ENCODE measurements around the gene TENT4A.
A peak's percentile ranks its signal among the peaks of the same experiment; 100 is the strongest.
"Not testable (repeated sequence)": the region's sequence is repeated elsewhere in the genome, so short reads cannot be mapped to it uniquely, and the experiment has no call there.

Gene TENT4A

GRCh38 chr5:6713274-6714225 lies at the start of gene TENT4A:
Gene TENT4A (plus strand): TSS chr5:6713432. CDS start chr5:6713984, 552 bp downstream.
- no peak for DNase-seq

GRCh38 chr5:6666762-6667161 lies 46.5 kb upstream of the TENT4A start:
- no peak for DNase-seq

GRCh38 chr5:6667648-6668047 lies 45.6 kb upstream of the TENT4A start:
- DNase-seq, result no peak

DNA sequence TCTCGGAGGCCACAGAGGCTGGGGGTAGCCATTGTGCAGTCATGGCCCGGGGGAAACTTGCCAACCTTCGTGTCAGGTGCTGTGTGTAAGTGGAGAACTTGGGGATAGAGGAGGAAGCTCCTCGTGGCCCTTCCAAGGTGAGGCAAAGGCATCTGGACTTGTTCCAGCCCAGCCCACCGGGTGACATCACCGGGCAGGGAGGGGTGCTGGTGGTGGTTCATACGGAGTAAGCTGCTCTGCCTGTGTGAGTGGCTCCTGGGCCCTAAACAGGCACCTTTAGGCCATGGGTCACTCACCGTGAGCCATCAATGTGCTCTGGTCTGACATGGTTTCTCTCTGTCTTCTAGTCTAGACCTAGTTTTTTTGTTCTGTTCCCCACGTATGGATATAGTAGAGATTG lies 44.5 kb upstream of the TENT4A start:
- DNase-seq, result not testable (repeated sequence)

DNA sequence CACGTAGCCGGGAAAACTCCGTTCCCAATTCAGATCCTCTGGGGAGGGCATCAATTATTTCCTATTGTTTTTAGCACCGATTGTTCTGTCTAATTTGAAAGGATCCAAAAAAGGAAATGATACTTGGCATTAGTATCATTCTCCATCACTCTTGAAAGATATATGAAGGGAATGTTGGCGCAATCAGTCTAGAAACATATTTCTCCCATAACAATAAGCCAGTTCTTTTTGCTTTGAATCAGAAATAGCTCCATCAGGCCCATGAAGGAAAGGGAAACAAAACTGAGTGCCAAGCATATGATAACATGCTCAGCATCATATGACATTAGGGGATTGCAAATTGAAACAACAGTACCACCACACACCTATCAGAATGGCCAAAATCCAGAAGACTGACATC lies 40.2 kb upstream of the TENT4A start:
- no peak for DNase-seq

DNA sequence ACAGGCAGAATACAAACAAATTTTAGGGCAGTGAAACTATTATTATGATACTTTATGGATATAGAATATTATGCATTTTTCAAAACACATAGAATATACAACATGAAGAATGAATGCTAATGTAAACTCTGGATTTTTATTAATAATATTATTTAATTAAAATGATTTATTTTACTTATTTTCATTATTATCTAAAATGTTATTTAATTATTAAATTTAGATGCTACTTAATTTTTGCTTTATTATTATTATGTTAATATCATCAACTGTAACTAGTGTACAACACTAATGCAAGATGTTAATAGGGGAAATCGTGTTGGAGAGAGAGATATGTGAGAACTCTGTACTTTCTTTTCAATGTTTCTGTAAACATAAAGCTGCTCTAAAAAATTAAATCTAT lies 39.3 kb upstream of the TENT4A start:
- no peak for DNase-seq

DNA sequence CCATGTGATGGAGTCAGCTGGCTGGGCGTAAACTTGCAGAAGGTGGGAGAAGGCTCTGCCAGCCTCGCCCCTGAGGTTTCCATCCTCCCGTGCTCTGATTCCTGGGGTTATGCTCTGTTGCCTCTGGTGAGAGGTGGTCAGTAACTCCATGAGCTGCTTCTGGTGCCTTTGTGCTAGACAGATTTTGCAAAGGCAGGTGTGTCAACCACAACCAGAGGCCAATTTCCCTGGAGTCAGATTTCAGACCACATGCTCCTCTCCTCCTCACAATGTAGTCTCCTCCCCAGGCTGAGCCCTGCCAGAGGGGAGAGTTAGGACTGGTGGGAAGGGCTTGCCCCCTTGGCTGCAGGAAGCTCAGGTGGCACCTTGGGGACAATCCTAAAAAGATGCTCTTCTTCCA lies 38.8 kb upstream of the TENT4A start:
- peak; percentile 48 for DNase-seq

- no peak for DNase-seq
Measured at GRCh38 chr5:6674886-6675285, 38.3 kb upstream of the TENT4A start.

DNA sequence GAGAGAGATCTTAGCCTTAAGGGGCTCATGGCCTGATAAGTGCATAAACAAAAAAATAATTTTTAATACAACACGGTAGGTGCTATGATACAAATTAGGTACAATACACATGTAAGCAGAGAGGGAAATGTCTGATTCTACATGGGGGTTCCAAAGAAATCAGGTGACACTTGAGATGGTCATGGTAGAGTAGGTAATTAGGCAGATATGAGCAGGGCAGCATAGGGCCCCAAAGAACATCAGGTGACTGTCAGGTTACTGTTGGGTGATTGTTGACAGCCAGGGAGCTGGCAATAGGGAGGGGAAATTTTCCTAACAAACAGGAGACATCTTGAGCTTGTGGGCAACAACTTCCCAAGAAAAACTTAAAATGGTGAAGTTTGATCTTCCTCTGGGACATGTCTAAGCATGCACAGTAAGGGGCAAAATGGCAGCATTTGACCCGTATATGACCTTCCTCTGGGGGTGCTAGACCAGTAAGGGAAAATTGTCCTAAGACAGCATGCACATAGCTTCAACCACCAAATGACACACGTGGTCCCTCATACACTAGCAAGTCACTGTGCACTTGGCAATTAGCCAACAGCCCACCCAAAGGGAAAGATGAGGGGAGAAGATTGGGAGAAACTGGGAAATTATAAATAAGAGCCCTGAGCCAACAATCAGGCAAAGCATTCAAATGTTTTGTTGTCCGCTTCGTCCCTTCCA lies 37.3 kb upstream of the TENT4A start:
- no peak for DNase-seq

DNA sequence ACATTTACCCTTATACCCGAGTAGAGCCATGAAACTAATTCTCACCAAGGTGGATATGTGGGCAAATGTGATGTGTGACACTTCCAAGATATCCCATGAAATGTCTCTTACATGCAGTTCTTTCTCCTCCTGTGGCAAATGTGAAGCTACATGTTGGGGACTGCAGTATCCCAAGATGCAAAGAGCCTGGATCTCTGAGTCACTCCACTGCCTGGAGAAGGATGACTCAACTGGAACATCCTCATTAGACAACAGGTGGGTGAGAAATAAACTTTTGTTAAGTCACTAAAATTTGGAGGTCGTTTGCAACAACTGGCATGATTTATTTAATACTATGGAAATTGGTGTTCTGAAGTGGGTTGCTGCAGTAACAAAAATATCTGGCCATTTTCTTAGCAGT lies 36.5 kb upstream of the TENT4A start:
- no peak for DNase-seq

GRCh38 chr5:6678385-6678784 lies 34.8 kb upstream of the TENT4A start:
- DNase-seq, result no peak

DNA sequence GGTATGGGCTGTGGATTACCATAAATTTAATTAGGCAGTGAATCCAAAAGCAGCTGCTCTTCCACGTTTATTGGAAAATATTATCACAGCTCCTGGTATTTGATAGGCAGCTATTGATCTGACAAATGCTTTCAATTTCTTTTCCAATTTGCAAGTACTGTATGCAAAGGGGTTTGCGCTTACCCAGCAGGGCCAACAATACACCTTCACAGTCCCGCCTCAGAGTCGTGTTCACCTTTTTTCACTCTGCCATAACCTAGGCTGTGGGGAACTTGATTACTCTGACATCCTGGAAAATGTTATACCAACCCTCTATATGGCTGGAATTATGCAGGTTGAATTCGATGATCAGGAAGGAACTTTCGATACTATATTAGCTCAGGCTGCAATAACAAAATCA lies 32.3 kb upstream of the TENT4A start:
- DNase-seq, result no peak

- DNase-seq, result no peak
Measured at GRCh38 chr5:6681682-6682081, 31.6 kb upstream of the TENT4A start.

DNA sequence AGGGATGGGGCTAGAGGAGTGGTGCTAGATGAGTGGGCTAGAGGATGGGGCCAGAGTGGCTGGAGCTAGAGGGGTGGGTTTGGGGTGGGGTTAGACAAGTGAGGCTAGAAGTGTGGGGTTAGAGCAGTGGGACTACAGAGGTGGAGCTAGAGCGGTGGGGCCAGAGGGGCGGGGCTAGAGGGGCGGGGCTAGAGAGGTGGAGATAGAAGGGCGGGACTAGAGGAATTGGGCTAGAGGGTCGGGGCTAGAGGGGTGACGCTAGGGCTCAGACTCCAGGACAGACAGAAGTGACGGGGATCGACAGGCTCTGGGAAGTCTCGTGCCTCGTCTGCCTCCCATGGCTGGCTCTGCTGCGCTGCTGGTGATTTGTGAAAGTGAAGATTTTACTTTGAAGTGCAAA lies 31.0 kb upstream of the TENT4A start:
- DNase-seq, result no peak

DNA sequence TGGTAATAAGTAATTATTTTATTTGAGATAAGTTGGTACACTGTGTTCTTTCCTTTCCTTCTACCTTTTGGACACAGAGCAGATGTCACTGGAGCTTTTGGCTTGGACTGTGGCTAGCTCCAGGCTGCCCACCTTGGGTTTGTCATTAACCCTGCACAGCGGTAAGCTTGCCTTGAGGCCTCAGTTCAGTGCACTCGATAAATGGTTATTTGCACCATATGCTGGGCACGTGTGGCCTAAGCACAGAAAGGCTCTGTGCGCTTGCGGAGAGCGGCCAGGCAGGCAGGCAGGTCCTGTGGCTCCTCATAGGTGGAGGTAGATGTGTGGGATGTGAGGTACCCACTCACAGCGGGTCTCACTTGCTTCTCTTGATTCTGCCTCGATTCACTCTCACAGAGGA lies 30.0 kb upstream of the TENT4A start:
- DNase-seq, result no peak

DNA sequence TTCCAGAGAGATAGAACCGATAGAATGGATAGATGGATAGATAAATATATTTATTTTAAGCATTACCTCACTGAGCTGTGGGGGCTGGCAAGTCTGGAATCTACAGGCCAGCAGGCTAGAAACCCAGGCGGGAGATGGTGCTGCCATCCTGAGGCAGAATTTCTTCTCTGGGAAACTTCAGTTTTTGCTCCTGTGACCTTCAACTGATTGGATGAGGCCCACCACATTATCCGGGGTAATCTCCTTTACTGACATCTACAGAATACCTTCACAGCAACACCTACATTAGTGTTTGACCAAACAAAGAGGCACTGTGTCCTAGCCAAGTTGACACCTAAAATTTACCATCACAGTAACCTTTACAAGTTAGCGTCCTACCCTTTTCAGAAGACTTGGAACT lies 29.2 kb upstream of the TENT4A start:
- DNase-seq, result no peak

- no peak for DNase-seq
Measured at GRCh38 chr5:6686501-6686900, 26.7 kb upstream of the TENT4A start.

- no peak for DNase-seq
Measured at GRCh38 chr5:6686915-6687409, 26.3 kb upstream of the TENT4A start.

GRCh38 chr5:6687505-6687904 lies 25.7 kb upstream of the TENT4A start:
- no peak for DNase-seq

DNA sequence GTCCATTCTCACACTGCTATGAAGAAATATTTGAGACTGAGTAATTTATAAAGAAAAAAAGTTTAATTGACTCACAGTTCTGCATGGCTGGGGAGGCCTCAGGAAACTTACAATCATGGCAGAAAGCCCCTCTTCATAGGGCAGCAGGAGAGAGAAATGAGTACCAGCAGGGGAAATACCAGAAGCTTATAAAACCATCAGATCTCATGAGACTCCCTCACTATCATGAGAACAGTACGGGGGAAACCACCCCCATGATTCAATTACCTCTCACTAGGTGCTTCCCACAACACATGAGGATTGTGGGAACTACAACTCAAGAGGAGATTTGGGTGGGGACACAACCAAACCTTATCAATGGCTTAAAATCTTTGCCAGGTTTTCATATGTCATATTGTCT lies 20.3 kb upstream of the TENT4A start:
- DNase-seq, result no peak

- no peak for DNase-seq
Measured at GRCh38 chr5:6698696-6699095, 14.5 kb upstream of the TENT4A start.

GRCh38 chr5:6699357-6699756 lies 13.9 kb upstream of the TENT4A start:
- DNase-seq, result no peak

DNA sequence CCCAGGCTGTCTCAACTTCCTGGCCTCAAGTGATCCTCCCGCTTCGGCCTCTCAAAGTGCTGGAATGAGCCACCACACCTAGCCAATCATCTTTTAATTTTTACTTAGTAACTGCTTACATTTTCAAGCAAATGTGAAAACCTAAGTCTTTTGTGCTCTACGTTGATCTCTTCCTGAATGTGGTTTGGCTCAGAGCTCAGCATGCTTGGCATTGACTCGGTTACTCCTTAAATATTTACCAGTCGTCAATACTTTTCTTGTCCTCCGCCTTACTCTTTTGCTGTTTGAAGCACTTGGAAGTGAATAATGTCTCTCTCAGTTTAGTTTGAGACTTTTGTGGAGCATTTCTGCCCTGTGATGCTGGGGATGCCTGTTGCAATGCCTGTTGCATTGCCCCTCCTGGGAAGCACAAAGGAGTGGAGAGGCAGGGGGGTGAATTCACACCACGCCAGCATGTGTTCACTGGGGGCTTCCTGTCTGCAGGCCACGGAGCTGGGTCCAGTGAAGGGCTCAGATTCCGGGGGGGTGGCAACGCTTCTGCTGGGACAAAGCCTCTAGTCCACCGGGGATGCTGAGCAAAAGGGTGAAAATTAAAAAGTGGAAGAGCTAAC lies 13.1 kb upstream of the TENT4A start:
- DNase-seq, result no peak

Measured in DMS153 (cell line).